ENCODE data around the gene PREP.

The PREP gene

DNA sequence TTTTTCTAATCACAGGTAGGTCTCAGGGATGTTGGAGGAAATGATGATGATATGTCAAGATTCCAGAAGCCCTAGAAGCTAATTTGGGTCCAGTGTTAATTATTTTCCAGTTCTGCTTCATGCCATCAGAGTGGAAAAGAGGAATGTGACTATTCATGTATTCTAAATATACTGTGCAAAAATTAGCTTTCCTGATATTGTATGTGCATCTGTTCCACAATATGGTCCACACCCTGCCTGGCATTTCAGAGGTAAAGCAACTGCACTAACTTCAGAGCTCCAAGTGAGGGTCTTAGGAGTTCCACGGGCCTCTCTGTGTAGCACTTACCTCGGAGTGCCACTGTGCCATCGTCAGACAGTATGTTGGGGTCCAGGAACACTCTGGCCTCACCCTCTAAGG, 27.1 kb downstream of the PREP start:
- peaks cover 30% of the 10 kb centered on the region for H3K36me3 ChIP-seq (ENCODE audit: control insufficient read depth, low read length)
- H3K4me2 ChIP-seq (ENCODE audit: low read length): no peak overlapping the region

DNA sequence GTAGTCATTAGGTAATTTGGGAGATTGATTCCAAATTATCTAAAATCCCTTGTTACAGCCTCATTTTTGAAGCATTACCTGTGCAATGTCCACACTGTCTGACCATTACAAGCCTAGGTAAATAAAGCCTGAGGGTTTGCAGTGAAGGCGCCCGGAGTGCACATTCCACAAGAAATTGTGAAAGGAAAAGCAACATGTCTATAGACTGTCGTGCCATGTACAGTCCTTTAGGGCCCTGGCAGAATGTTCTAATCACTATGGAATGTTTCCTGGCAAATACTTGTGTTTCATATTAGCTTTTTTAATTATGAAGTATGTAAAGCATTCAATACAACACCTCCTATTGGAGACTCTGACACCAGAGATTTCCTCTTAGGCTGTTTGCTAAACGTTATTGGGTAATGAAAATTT, 28.9 kb downstream of the PREP start:
- H3K79me2 ChIP-seq (ENCODE audit: control insufficient read depth, low read length): no peaks in the 10 kb centered on the region; the same call in 1 of the 2 replicates
- peaks cover 37% of the 10 kb centered on the region for H3K36me3 ChIP-seq (ENCODE audit: control insufficient read depth, low read length)
- H3K9me2 ChIP-seq (replicated peaks; ENCODE audit: control insufficient read depth, low read length): no peaks in the 10 kb centered on the region
- H4K20me1 ChIP-seq (ENCODE audit: control insufficient read depth, insufficient read depth, low read depth, low read length): no peaks in the 10 kb centered on the region
- H3K27ac ChIP-seq (ENCODE audit: low read depth, low read length): no peak overlapping the region
- no peaks in the 10 kb centered on the region for H3K27me3 ChIP-seq (ENCODE audit: control insufficient read depth, low read length)
- no peak overlapping the region for H3K4me3 ChIP-seq (ENCODE audit: low read length)
- no peak for TF ChIP-seq EZH2phosphoT487 (IDR thresholded peaks at IDR 0.05; ENCODE audit: borderline replicate concordance, low read length)
- TF ChIP-seq, protein P1, sequence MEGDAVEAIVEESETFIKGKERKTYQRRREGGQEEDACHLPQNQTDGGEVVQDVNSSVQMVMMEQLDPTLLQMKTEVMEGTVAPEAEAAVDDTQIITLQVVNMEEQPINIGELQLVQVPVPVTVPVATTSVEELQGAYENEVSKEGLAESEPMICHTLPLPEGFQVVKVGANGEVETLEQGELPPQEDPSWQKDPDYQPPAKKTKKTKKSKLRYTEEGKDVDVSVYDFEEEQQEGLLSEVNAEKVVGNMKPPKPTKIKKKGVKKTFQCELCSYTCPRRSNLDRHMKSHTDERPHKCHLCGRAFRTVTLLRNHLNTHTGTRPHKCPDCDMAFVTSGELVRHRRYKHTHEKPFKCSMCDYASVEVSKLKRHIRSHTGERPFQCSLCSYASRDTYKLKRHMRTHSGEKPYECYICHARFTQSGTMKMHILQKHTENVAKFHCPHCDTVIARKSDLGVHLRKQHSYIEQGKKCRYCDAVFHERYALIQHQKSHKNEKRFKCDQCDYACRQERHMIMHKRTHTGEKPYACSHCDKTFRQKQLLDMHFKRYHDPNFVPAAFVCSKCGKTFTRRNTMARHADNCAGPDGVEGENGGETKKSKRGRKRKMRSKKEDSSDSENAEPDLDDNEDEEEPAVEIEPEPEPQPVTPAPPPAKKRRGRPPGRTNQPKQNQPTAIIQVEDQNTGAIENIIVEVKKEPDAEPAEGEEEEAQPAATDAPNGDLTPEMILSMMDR (IDR thresholded peaks at IDR 0.05; ENCODE audit: low read depth, low read length, poor library complexity, severe bottlenecking): no peak
- no peaks in the 10 kb centered on the region for H3K9me3 ChIP-seq (ENCODE audit: control insufficient read depth, insufficient read depth, low read length)
- H3K4me2 ChIP-seq (ENCODE audit: low read length): no peak overlapping the region
- H3F3A ChIP-seq (ENCODE audit: control insufficient read depth, insufficient read depth): no peaks in the 10 kb centered on the region
- H3K4me1 ChIP-seq (ENCODE audit: control insufficient read depth, low read length): no peaks in the 10 kb centered on the region

More for the DNA sequence above, 27.1 kb downstream of the PREP start:
- H3K4me1 ChIP-seq (ENCODE audit: control insufficient read depth, low read length): no peaks in the 10 kb centered on the region
- H3K9me2 ChIP-seq (replicated peaks; ENCODE audit: control insufficient read depth, low read length): no peaks in the 10 kb centered on the region
- H3K79me2 ChIP-seq (ENCODE audit: control insufficient read depth, low read length): peaks cover 7% of the 10 kb centered on the region
- H3K9me3 ChIP-seq (ENCODE audit: control insufficient read depth, insufficient read depth, low read length): no peaks in the 10 kb centered on the region
- H3F3A ChIP-seq (ENCODE audit: control insufficient read depth, insufficient read depth): no peaks in the 10 kb centered on the region
- TF ChIP-seq, protein P1 (IDR thresholded peaks at IDR 0.05; ENCODE audit: low read depth, low read length, poor library complexity, severe bottlenecking): no peak
- no peak for TF ChIP-seq EZH2phosphoT487 (IDR thresholded peaks at IDR 0.05; ENCODE audit: borderline replicate concordance, low read length)
- no peak overlapping the region for H3K27ac ChIP-seq (ENCODE audit: low read depth, low read length)
- no peaks in the 10 kb centered on the region for H3K27me3 ChIP-seq (ENCODE audit: control insufficient read depth, low read length)
- no peaks in the 10 kb centered on the region for H4K20me1 ChIP-seq (ENCODE audit: control insufficient read depth, insufficient read depth, low read depth, low read length)
- H3K4me3 ChIP-seq (ENCODE audit: low read length): no peak overlapping the region

DNA sequence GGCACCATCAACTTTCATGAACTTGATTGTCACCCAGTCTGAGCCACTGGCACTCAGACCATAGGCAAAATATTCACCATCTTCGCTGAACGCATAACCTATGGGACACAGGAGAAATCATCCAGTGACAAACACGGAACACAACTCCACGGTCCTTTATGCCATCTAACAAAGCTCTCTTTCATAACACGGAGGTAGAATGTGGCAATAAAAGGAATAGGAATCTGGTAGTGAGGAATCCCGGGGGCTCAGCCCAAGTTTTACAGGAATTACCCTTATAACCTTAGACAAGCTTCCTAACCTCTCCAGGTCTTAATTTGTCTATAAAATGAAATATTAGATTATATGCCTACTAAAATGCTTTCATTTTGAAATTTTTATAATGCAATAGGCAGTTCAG, 29.4 kb downstream of the PREP start:
- Histone ChIP-seq H4K20me1 (ENCODE audit: control insufficient read depth, insufficient read depth, low read depth, low read length) (no peaks in the 10 kb centered on the region), H3K9me3 (ENCODE audit: control insufficient read depth, insufficient read depth, low read length) (no peaks in the 10 kb centered on the region), H3K36me3 (ENCODE audit: control insufficient read depth, low read length) (peaks cover 41% of the 10 kb centered on the region), H3K9me2 (replicated peaks; ENCODE audit: control insufficient read depth, low read length) (no peaks in the 10 kb centered on the region), H3K4me3 (ENCODE audit: low read length) (no peak overlapping the region), H3K4me1 (ENCODE audit: control insufficient read depth, low read length) (no peaks in the 10 kb centered on the region), H3K4me2 (ENCODE audit: low read length) (no peak overlapping the region), H3K79me2 (ENCODE audit: control insufficient read depth, low read length) (no peaks in the 10 kb centered on the region; the same call in 1 of the 2 replicates), H3K27me3 (ENCODE audit: control insufficient read depth, low read length) (no peaks in the 10 kb centered on the region), H3F3A (ENCODE audit: control insufficient read depth, insufficient read depth) (no peaks in the 10 kb centered on the region), H3K27ac (ENCODE audit: low read depth, low read length) (no peak overlapping the region)
- TF ChIP-seq EZH2phosphoT487 (IDR thresholded peaks at IDR 0.05; ENCODE audit: borderline replicate concordance, low read length): no peak
- TF ChIP-seq, protein P1 (IDR thresholded peaks at IDR 0.05; ENCODE audit: low read depth, low read length, poor library complexity, severe bottlenecking): no peak

DNA sequence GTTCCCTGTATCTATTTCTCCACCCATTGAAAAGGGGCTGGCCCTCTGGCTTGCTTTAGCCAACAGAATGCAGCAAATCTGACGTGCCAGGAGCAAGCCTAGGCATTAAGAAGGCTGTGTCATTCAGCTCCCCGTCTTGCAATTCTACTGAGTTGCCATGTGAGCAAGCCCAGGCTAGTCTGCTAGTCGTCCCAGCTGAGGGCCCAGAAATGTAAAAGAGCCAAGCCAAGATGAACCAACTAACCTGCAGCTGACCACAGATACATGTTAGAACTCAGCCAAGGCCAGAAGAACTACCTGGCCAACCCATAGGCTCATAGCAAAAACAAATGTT, 30.1 kb downstream of the PREP start:
- no peaks in the 10 kb centered on the region for H3K79me2 ChIP-seq (ENCODE audit: control insufficient read depth, low read length)
- H3K4me2 ChIP-seq (ENCODE audit: low read length): no peak overlapping the region
- no peak overlapping the region for H3K4me3 ChIP-seq (ENCODE audit: low read length)
- H3K9me3 ChIP-seq (ENCODE audit: control insufficient read depth, insufficient read depth, low read length): no peaks in the 10 kb centered on the region
- no peaks in the 10 kb centered on the region for H3F3A ChIP-seq (ENCODE audit: control insufficient read depth, insufficient read depth)
- H3K27me3 ChIP-seq (ENCODE audit: control insufficient read depth, low read length): no peaks in the 10 kb centered on the region
- H3K27ac ChIP-seq (ENCODE audit: low read depth, low read length): no peak overlapping the region
- H3K9me2 ChIP-seq (replicated peaks; ENCODE audit: control insufficient read depth, low read length): no peaks in the 10 kb centered on the region
- H3K36me3 ChIP-seq (ENCODE audit: control insufficient read depth, low read length): peaks cover 44% of the 10 kb centered on the region
- H3K4me1 ChIP-seq (ENCODE audit: control insufficient read depth, low read length): no peaks in the 10 kb centered on the region
- H4K20me1 ChIP-seq (ENCODE audit: control insufficient read depth, insufficient read depth, low read depth, low read length): no peaks in the 10 kb centered on the region
- TF ChIP-seq, protein P1 (IDR thresholded peaks at IDR 0.05; ENCODE audit: low read depth, low read length, poor library complexity, severe bottlenecking): no peak
- no peak for TF ChIP-seq EZH2phosphoT487 (IDR thresholded peaks at IDR 0.05; ENCODE audit: borderline replicate concordance, low read length)

Data from DOHH2 (cell line).